Chondrocyte (in vitro differentiated cells): Measurements from ENCODE around the gene CHMP4B. TPM values are rescaled to one million over a fixed set of nuclear protein-coding genes. Genes with fewer than 3 reads are reported as not detected.

Experiments used
- DNase-seq: peaks from one replicate; pipeline ENCODE4 v3.0.0; 2021; ENCODE audit warnings: mixed read lengths, low spot score
- H3K27ac Mint-ChIP-seq: one replicate; pipeline ENCODE4 v1.8.0; 2021; ENCODE audit warnings: mild to moderate bottlenecking, moderate library complexity, mixed read lengths; ENCODE audit not compliant: unreplicated experiment
- H3K27me3 Mint-ChIP-seq: 2 replicates; pipeline ENCODE4 v1.8.0; 2021; ENCODE audit warnings: low read depth, mixed read lengths
- H3K36me3 Mint-ChIP-seq: 2 replicates; pipeline ENCODE4 v1.8.0; 2021; ENCODE audit warnings: low read depth, mixed read lengths
- H3K4me1 Mint-ChIP-seq: 2 replicates; pipeline ENCODE4 v1.8.0; 2021; ENCODE audit warnings: low read depth, mild to moderate bottlenecking, mixed read lengths
- H3K4me3 Mint-ChIP-seq: one replicate; pipeline ENCODE4 v1.8.0; 2021; ENCODE audit warnings: mild to moderate bottlenecking, moderate library complexity, mixed read lengths; ENCODE audit not compliant: unreplicated experiment
- H3K9me3 Mint-ChIP-seq: 2 replicates; pipeline ENCODE4 v1.8.0; 2021; ENCODE audit warnings: low read depth, mixed read lengths
- total RNA-seq: library from RNA; stranded (reverse); gene quantifications from 3 replicates; pipeline ENCODE4 v1.2.1, GENCODE V29; 2021
- TF ChIP-seq, protein P1 (sequence below): fragments of 200-600 bp; sonication (generic); IDR thresholded peaks from 2 replicates; pipeline ENCODE4 v1.5.0; 2021; ENCODE audit warnings: antibody characterized with exemption, mild to moderate bottlenecking, moderate library complexity

CHMP4B gene
- total RNA-seq, 1 donor from 2014 or later: 122 TPM

DNA sequence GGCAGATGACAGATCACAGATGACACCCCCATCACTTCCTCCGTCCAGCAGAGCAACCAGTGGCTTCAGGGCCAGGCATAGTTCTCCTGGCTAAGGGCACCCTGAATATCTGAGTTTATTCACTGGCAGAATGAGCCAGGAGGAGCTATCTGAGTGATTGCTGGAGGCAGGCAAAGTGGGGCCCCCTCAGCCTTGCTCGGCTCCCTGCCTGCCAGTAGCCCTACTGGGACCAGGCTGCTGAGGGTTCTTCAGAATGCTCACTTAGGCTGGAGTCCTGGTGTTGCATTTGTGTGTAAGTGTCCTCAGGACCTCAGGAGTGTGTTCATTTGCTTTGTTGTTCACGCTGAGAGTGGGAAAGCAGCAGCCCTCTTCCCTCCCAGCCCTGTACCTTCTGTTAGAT, 31.2 kb downstream of the CHMP4B start:
- no peaks in the 10 kb centered on the region for H3K36me3 Mint-ChIP-seq
- no peak overlapping the region for H3K4me3 Mint-ChIP-seq
- H3K4me1 Mint-ChIP-seq: peaks cover 67% of the 10 kb centered on the region
- no peak for DNase-seq
- H3K9me3 Mint-ChIP-seq: no peaks in the 10 kb centered on the region
- TF ChIP-seq, protein P1, sequence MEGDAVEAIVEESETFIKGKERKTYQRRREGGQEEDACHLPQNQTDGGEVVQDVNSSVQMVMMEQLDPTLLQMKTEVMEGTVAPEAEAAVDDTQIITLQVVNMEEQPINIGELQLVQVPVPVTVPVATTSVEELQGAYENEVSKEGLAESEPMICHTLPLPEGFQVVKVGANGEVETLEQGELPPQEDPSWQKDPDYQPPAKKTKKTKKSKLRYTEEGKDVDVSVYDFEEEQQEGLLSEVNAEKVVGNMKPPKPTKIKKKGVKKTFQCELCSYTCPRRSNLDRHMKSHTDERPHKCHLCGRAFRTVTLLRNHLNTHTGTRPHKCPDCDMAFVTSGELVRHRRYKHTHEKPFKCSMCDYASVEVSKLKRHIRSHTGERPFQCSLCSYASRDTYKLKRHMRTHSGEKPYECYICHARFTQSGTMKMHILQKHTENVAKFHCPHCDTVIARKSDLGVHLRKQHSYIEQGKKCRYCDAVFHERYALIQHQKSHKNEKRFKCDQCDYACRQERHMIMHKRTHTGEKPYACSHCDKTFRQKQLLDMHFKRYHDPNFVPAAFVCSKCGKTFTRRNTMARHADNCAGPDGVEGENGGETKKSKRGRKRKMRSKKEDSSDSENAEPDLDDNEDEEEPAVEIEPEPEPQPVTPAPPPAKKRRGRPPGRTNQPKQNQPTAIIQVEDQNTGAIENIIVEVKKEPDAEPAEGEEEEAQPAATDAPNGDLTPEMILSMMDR: no peak
- no peaks in the 10 kb centered on the region for H3K27me3 Mint-ChIP-seq
- H3K27ac Mint-ChIP-seq: no peak overlapping the region

DNA sequence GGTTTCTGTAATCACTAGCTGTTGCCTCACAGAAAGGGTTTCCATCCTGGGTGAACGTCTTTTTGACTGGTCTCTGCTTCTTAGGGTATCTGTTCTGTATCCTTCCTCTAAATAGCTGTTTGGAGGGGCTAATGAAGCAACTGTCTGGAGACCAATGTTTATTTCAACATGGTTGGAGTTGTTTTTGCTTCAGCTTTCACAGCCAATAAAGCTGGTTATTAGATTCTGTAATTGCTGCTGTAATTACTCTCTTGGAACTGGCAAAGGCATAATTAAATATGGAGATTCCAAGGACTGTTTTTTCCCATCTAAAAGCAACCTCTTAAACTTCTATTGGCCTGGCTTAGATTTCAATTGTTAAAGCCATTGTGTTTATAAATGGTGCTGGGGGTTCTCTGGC, 31.9 kb downstream of the CHMP4B start:
- H3K27ac Mint-ChIP-seq: peak overlapping the region; percentile 42

DNA sequence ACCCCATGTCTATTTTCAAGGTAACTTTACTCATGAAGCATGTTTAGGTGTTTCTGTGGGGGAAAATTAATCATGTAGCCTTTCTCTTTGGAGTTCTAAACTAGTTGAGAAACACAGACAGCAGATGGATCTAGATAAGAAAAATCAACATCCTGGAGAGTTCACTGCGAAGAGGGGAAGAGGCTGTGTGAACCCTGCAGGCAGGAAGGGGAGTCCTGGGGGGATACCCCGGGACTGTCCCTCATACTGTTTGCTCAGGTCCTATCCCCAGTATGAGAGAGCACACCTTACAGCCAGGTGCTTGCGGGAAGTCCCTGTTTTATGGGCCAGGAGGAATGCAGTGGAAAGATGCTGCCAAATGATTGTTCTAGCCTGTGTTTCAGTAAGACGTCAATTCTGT, 32.7 kb downstream of the CHMP4B start:
- peaks cover 62% of the 10 kb centered on the region for H3K4me1 Mint-ChIP-seq
- peaks cover 4% of the 10 kb centered on the region for H3K36me3 Mint-ChIP-seq
- H3K27me3 Mint-ChIP-seq: no peaks in the 10 kb centered on the region
- no peaks in the 10 kb centered on the region for H3K9me3 Mint-ChIP-seq
- no peak for DNase-seq
- H3K4me3 Mint-ChIP-seq: no peak overlapping the region
- H3K27ac Mint-ChIP-seq: peak overlapping the region; percentile 39
- TF ChIP-seq, protein P1: no peak

More for the DNA sequence above, 31.9 kb downstream of the CHMP4B start:
- no peak overlapping the region for H3K4me3 Mint-ChIP-seq
- H3K27me3 Mint-ChIP-seq: no peaks in the 10 kb centered on the region
- no peak for DNase-seq
- TF ChIP-seq, protein P1: no peak
- no peaks in the 10 kb centered on the region for H3K36me3 Mint-ChIP-seq
- no peaks in the 10 kb centered on the region for H3K9me3 Mint-ChIP-seq
- peaks cover 65% of the 10 kb centered on the region for H3K4me1 Mint-ChIP-seq

DNA sequence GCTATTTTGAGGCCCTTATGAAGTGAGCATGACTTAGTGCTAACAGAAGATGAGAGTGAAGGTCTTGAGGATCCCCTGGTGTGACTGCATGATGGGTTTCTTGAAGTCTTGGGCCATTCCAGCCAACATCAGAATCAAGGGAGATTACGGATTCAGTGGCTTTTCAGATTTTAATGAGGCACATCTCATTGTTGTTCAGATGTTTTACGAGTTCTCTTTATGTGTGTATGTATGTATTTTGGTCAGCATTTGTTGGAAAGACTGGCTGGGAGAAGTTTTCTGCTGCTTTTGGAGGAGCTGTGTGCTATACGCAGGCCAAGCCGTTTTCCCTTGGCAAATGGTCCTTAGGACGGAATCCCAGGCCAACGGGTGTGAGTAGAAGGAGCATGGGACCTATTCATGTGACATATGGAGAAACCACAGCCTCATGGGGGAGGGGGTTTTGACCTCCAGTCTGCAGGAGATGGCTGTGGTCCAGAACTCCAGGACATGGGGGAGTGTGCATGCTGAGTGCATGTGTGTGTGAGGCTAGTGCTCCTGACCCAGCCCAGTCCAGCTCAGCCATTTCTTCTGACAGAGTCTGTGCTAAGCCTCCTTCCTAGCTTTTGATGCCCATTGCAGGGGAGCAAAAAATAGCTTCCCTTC, 35.3 kb downstream of the CHMP4B start:
- no peaks in the 10 kb centered on the region for H3K9me3 Mint-ChIP-seq
- H3K36me3 Mint-ChIP-seq: peaks cover 18% of the 10 kb centered on the region
- peak overlapping the region; percentile 82 for H3K27ac Mint-ChIP-seq
- no peak overlapping the region for H3K4me3 Mint-ChIP-seq
- TF ChIP-seq, protein P1: no peak
- no peaks in the 10 kb centered on the region for H3K27me3 Mint-ChIP-seq
- DNase-seq: no peak
- H3K4me1 Mint-ChIP-seq: peaks cover 51% of the 10 kb centered on the region

DNA sequence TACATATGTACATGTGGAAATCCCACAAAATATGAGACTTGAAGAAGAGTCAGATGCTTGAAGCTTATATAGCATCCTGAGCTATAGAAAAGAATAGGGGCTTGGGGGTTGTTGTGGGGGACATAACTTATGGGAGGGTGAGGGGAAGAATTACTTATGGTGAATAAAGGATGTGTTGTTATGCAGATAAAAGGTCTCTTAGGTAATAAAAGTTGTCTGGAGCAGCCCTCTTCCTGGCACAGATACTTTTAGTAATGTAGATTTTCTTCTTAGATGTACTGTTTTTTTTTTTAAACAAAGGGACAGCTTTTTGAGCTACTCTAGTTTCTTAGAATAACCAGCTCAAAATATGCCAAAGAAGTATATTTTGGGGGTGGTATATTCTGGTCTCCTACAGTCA, 35.9 kb downstream of the CHMP4B start:
- H3K27me3 Mint-ChIP-seq: no peaks in the 10 kb centered on the region
- no peak overlapping the region for H3K4me3 Mint-ChIP-seq
- no peak overlapping the region for H3K27ac Mint-ChIP-seq
- peaks cover 23% of the 10 kb centered on the region for H3K36me3 Mint-ChIP-seq
- TF ChIP-seq, protein P1: no peak
- DNase-seq: no peak
- H3K4me1 Mint-ChIP-seq: peaks cover 45% of the 10 kb centered on the region
- H3K9me3 Mint-ChIP-seq: no peaks in the 10 kb centered on the region
